K562 (cell line): Measurements from ENCODE around the gene SLC38A8. TPM values are rescaled to one million over a fixed set of nuclear protein-coding genes. Genes with fewer than 3 reads are reported as not detected.

Source experiments
- ATAC-seq: fragments of 200-7000 bp; cut with Tn5 transposase; 3 replicates; pipeline ENCODE4 v1.9.1; 2020; ENCODE audit warnings: moderate library complexity
- BruUV-seq: library from RNA; stranded (reverse); fragments of 400-500 nt; replicated peaks from 2 replicates; lab custom pipeline; 2021; lab: Mats Ljungman, UMichigan
- CTCF ChIA-PET: fragments of 300-600 bp; formaldehyde crosslinking; extraction: SDS; loops from one replicate; lab custom pipeline; 2021; ENCODE audit warnings: low intra/inter-chr PET ratio; lab: Yijun Ruan, JAX
- POLR2A ChIA-PET: fragments of 300-600, 350-650 bp; sonication (Branson Sonifier 250); formaldehyde crosslinking; extraction: SDS; loops from one replicate; lab custom pipeline; 2021; ENCODE audit warnings: antibody characterized with exemption, inconsistent platforms; lab: Yijun Ruan, JAX
- DNase-seq, 4 experiments: peaks; one replicate each; pipeline versions ENCODE4 v3.0.0 to v3.0.0-alpha.2; 2011 to 2018; ENCODE audit warnings: low spot score in 3 of 4, mixed read lengths in 3 of 4; ENCODE audit errors: extremely low read depth in 1 of 4
- FAIRE-seq: peaks from 2 replicates; lab custom pipeline; 2011; peaks lifted over from hg19 to GRCh38; lab: Jason Lieb, UNC
- H2AFZ ChIP-seq: 2 replicates; pipeline ENCODE4 v1.6.0; 2011; ENCODE audit warnings: low read depth, low read length, control low read depth, inconsistent platforms
- H3K27ac ChIP-seq: fragments of 200-600 bp; 3 replicates; pipeline ENCODE4 v1.8.0; 2011; ENCODE audit warnings: low read depth, mild to moderate bottlenecking, control low read depth, inconsistent platforms, low read length, moderate library complexity, mixed read lengths; ENCODE audit errors: extremely low read depth
- H3K27me3 ChIP-seq, 2 experiments: fragments of 300-600 bp in 1 of 2; 2 replicates in 1 of 2; 3 replicates in 1 of 2; pipeline versions ENCODE4 v1.6.0 to v1.8.0; 2011; ENCODE audit warnings: inconsistent platforms in 2 of 2, low read length in 2 of 2, mild to moderate bottlenecking in 1 of 2, mixed read lengths in 1 of 2, moderate library complexity in 1 of 2; ENCODE audit not compliant: control insufficient read depth in 2 of 2, insufficient read depth in 2 of 2
- H3K36me3 ChIP-seq: fragments of 300-600 bp; 3 replicates; pipeline ENCODE4 v1.8.0; 2011; ENCODE audit warnings: mild to moderate bottlenecking, low read length, inconsistent platforms; ENCODE audit not compliant: control insufficient read depth, insufficient read depth
- H3K4me1 ChIP-seq, 2 experiments: fragments of 200-600 bp in 1 of 2; replicated peaks in 1 of 2; 2 replicates in 1 of 2; 3 replicates in 1 of 2; pipeline versions ENCODE4 v1.5.1 to v1.8.0; 2011; ENCODE audit warnings: inconsistent platforms in 2 of 2, low read length in 2 of 2, mild to moderate bottlenecking in 1 of 2, mixed read lengths in 1 of 2, moderate library complexity in 1 of 2; ENCODE audit not compliant: control insufficient read depth in 2 of 2, insufficient read depth in 2 of 2
- H3K4me2 ChIP-seq: 2 replicates; pipeline ENCODE4 v1.6.1; 2011; ENCODE audit warnings: low read length, control low read depth, inconsistent platforms, mixed read lengths; ENCODE audit not compliant: insufficient read depth
- H3K4me3 ChIP-seq: fragments of 200-600 bp; sonication (generic), shearing (Covaris generic); 2 replicates; pipeline ENCODE4 v1.5.1; 2016; ENCODE audit warnings: control low read depth, inconsistent platforms
- H3K79me2 ChIP-seq: fragments of 200-600 bp; 3 replicates; pipeline ENCODE4 v1.8.0; 2011; ENCODE audit warnings: low read length, inconsistent platforms; ENCODE audit not compliant: control insufficient read depth, insufficient read depth
- H3K9ac ChIP-seq, 2 experiments: 2 replicates each; pipeline versions ENCODE4 v1.6.0 to v1.6.1; 2011; ENCODE audit warnings: low read depth in 2 of 2, low read length in 2 of 2, control low read depth in 1 of 2, inconsistent platforms in 1 of 2, mild to moderate bottlenecking in 1 of 2, mixed read lengths in 1 of 2; ENCODE audit not compliant: insufficient read depth in 1 of 2
- H3K9me1 ChIP-seq: one replicate; pipeline ENCODE4 v1.6.0; 2011; ENCODE audit warnings: inconsistent platforms, mild to moderate bottlenecking, low read length, moderate library complexity; ENCODE audit not compliant: control insufficient read depth, insufficient read depth
- H3K9me3 ChIP-seq: replicated peaks from 2 replicates; pipeline ENCODE4 v1.5.1; 2011; ENCODE audit warnings: low read depth, low read length, inconsistent platforms; ENCODE audit not compliant: control insufficient read depth, insufficient read depth
- H4K20me1 ChIP-seq: replicated peaks from 2 replicates; pipeline ENCODE4 v1.6.1; 2011; ENCODE audit warnings: low read length, inconsistent platforms, mixed read lengths; ENCODE audit not compliant: control insufficient read depth, insufficient read depth
- BCOR ChIP-seq: fragments of 450-650 bp; IDR thresholded peaks from 2 replicates; pipeline ENCODE4 v1.6.1; 2016
- ETS2 ChIP-seq: IDR thresholded peaks from 2 replicates; pipeline ENCODE4 v1.6.1; 2016; ENCODE audit warnings: borderline replicate concordance, missing genetic modification characterization, mild to moderate bottlenecking, moderate library complexity, missing compliant biosample characterization; ENCODE audit not compliant: poor library complexity, severe bottlenecking
- GABPA ChIP-seq: fragments of 200-800 bp; sonication (Bioruptor generic); conservative IDR thresholded peaks from 2 replicates; pipeline ENCODE4 v1.6.1; 2016; ENCODE audit warnings: low read depth, missing genetic modification characterization, missing compliant biosample characterization
- IRF9 ChIP-seq: fragments of 450-650 bp; IDR thresholded peaks from 2 replicates; pipeline ENCODE4 v1.6.1; 2016; ENCODE audit warnings: missing biosample characterization, missing genetic modification characterization
- MEIS2 ChIP-seq: fragments of 450-650 bp; IDR thresholded peaks from 2 replicates; pipeline ENCODE4 v1.6.1; 2014; ENCODE audit warnings: mild to moderate bottlenecking; ENCODE audit not compliant: partially characterized antibody
- POLR2AphosphoS2 ChIP-seq: IDR thresholded peaks from 2 replicates; pipeline ENCODE4 v1.6.1; 2012; ENCODE audit warnings: low read length, improper control_type of control experiment
- RBM25 ChIP-seq: fragments of 200-400 bp; formaldehyde crosslinking; IDR thresholded peaks from 2 replicates; pipeline ENCODE4 v1.6.1; 2018; ENCODE audit warnings: low read length, low read depth, moderate library complexity; ENCODE audit not compliant: severe bottlenecking
- RCOR1 ChIP-seq, 2 experiments: IDR thresholded peaks; 2 replicates each; pipeline ENCODE4 v1.6.1; 2012; ENCODE audit warnings: low read depth in 2 of 2, low read length in 2 of 2, borderline replicate concordance in 1 of 2, improper control_type of control experiment in 1 of 2
- SNRNP70 ChIP-seq: fragments of 200-400 bp; formaldehyde crosslinking; optimal IDR thresholded peaks from 2 replicates; pipeline ENCODE3; 2017; ENCODE audit warnings: low read depth, low read length
- SP2 ChIP-seq: IDR thresholded peaks from 2 replicates; pipeline ENCODE4 v1.6.1; 2011; ENCODE audit warnings: mild to moderate bottlenecking, low read depth, low read length, moderate library complexity; ENCODE audit not compliant: poor library complexity, severe bottlenecking; ENCODE audit errors: extremely low read depth
- TCF7 ChIP-seq: sonication (generic); IDR thresholded peaks from 2 replicates; pipeline ENCODE4 v1.6.1; 2016; ENCODE audit warnings: antibody characterized with exemption, borderline replicate concordance
- ZNF232 ChIP-seq: sonication (generic); formaldehyde crosslinking; IDR thresholded peaks from 2 replicates; pipeline ENCODE4 v1.8.0; 2022; ENCODE audit warnings: mild to moderate bottlenecking, missing genetic modification reagents
- ZNF318 ChIP-seq, 2 experiments: fragments of 450-650 bp; IDR thresholded peaks; 2 replicates each; pipeline ENCODE4 v1.6.1; 2016; ENCODE audit warnings: mild to moderate bottlenecking in 2 of 2, borderline replicate concordance in 1 of 2, low read depth in 1 of 2, moderate library complexity in 1 of 2
- ZNF408 ChIP-seq: fragments of 250-450 bp; sonication (Bioruptor Pico); IDR thresholded peaks from 2 replicates; pipeline ENCODE4 v1.4.0; 2020; ENCODE audit warnings: low read depth, mild to moderate bottlenecking, moderate library complexity
- WGBS: fragments of 100-300 bp; shearing (Covaris generic); methylation state at CpG from one replicate; pipeline ENCODE4 v1.1.6; 2016; ENCODE audit warnings: low coverage, mixed read lengths; ENCODE audit not compliant: insufficient coverage; ENCODE audit errors: missing lambda C conversion rate; 5-methylcytosine and 5-hydroxymethylcytosine counted together
- in situ Hi-C: fragments of 300-500 bp; cut with MboI; formaldehyde crosslinking; loops from 4 replicates; pipeline ENCODE4 v1.15.0; 2018; ENCODE audit warnings: inconsistent platforms, mixed read lengths
- intact Hi-C: fragments of 100-400 bp; cut with micrococcal nuclease; formaldehyde crosslinking; loops from 2 replicates; pipeline ENCODE4 v1.14.2; 2022
- polyA plus RNA-seq, 8 experiments: library from polyadenylated mRNA; depleted of rRNA in 4 of 8; stranded (reverse) in 5 of 8; unstranded in 3 of 8; fragments of >200 nt; fragmentation: Nextera tagmentation in 2 of 8; fragmentation: Illumina TruSeq in 1 of 8; extraction: Ambion mirVana in 2 of 8; extraction: Trizol in 1 of 8; gene quantifications; 2 replicates each; pipeline versions ENCODE4 v1.2.1 to v1.2.3, GENCODE V29; 2011 to 2014; ENCODE audit warnings: inconsistent platforms in 1 of 8, missing spikeins in 1 of 8
- total RNA-seq, 7 experiments: library from RNA; depleted of rRNA in 6 of 7; stranded (reverse); fragments of >200 nt in 6 of 7; fragmentation: Illumina TruSeq in 2 of 7; extraction: Trizol in 2 of 7; gene quantifications; 2 replicates each; pipeline versions ENCODE4 v1.2.1 to v1.2.3, GENCODE V29; 2011 to 2021; ENCODE audit warnings: low replicate concordance in 1 of 7

The SLC38A8 gene
- total and polyA plus RNA-seq, 9 of the 15 experiments (the other 6 are each of a cell fraction or from before 2014, with no cell fraction given), result 0.28 TPM; not detected in 8

- H3K27ac ChIP-seq, result no peak overlapping the region
- ATAC-seq (no peak), FAIRE-seq (no peak), DNase-seq (no peak)
- peaks cover 10 to 30% of the 10 kb centered on the region in 2 experiments; a peak in 4 of 5 replicates for H3K27me3 ChIP-seq
- H2AFZ ChIP-seq, result no peak overlapping the region
- intact Hi-C loops, result loop anchor here (2.0 kb wide), 1 partner anchor 27 kb away; the partner anchor contains the start of gene SLC38A8
- peaks cover 10 to 19% of the 10 kb centered on the region in 2 experiments; a peak in 4 of 5 replicates for H3K4me1 ChIP-seq
- no peak overlapping the region for H3K4me2 ChIP-seq
- no peaks in the 10 kb centered on the region for H3K9me1 ChIP-seq
- no peaks in the 10 kb centered on the region for H3K79me2 ChIP-seq
- no peaks in the 10 kb centered on the region for H3K9me3 ChIP-seq
- WGBS, result 57% methylated on average over 12 of the region's 12 CpGs
- no peaks in the 10 kb centered on the region for H3K36me3 ChIP-seq
- H3K9ac ChIP-seq, result no peak overlapping the region
- BruUV-seq, result no TSS peak
- CTCF ChIA-PET, result no interaction called here
- H4K20me1 ChIP-seq, result no peaks in the 10 kb centered on the region
- POLR2A ChIA-PET, result interaction anchor here (1.0 to 1.1 kb wide), 2 partner anchors 25 to 31 kb away, joined by 3 to 4 read pairs; no protein-coding TSS in a partner anchor
- H3K4me3 ChIP-seq, result no peak overlapping the region
- in situ Hi-C loops, result no loop called here
- no peak for TF ChIP-seq ETS2 (tag)
- no peak for TF ChIP-seq ZNF318 (IDR thresholded peaks at IDR 0.05; ENCODE audit: borderline replicate concordance in 1 of 2, low read depth in 1 of 2)
- no peak for TF ChIP-seq IRF9 (tag)
- no peak for TF ChIP-seq RCOR1 (IDR thresholded peaks at IDR 0.05; ENCODE audit: borderline replicate concordance in 1 of 2, low read depth in 2 of 2, low read length in 2 of 2)
- TF ChIP-seq SNRNP70, result no peak
- no peak for TF ChIP-seq GABPA (tag)
- TF ChIP-seq ZNF408 (CRISPR knock-in tag), result no peak
- TF ChIP-seq ZNF232, result no peak
- no peak for TF ChIP-seq POLR2AphosphoS2
- TF ChIP-seq SP2, result no peak
- TF ChIP-seq MEIS2, result no peak
- TF ChIP-seq TCF7, result no peak
- peak; percentile 81 for TF ChIP-seq BCOR
- peak; percentile 67 for TF ChIP-seq RBM25
Observed at GRCh38 chr16:84015399-84015798, 27.2 kb downstream of the SLC38A8 start.
